HG02571 (cell line): ENCODE results near the gene ATL3.
"Not testable (repeated sequence)": the region's sequence is repeated elsewhere in the genome, so short reads cannot be mapped to it uniquely, and the experiment has no call there.

Source experiments
- ATAC-seq: cut with Tn5 transposase; IDR thresholded peaks from one replicate; pipeline ENCODE4 v1.9.1; 2021; ENCODE audit warnings: mild to moderate bottlenecking, moderate library complexity; ENCODE audit not compliant: unreplicated experiment

ATL3 gene

GRCh38 chr11:63595296-63595695 lies 75.9 kb downstream of the ATL3 start:
- ATAC-seq, result no peak

DNA sequence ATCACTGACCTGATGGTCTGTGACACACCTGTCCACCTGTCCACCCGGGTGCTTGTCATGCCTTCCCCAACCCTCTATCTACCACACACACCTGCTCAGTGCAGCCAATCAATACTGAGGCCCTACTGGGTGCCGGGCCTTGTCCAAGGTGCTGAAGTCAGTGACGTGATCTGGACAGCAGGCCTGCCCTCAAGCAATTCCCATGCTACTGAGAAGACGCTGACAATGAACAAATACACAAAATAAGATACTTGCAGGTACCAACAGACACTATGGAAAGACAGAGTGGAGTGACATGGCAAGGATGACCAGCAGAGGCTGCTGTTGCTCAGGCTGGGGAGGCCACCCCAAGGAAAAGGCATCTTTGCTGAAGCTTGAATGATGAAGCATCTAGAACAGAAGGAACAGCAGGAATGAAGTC lies 78.2 kb downstream of the ATL3 start:
- no peak for ATAC-seq

GRCh38 chr11:63590024-63590788 lies 81.0 kb downstream of the ATL3 start:
- no peak for ATAC-seq

- ATAC-seq, result no peak
Measured at GRCh38 chr11:63589000-63589399, 82.2 kb downstream of the ATL3 start.

- ATAC-seq, result no peak
Measured at GRCh38 chr11:63586451-63587166, 84.6 kb downstream of the ATL3 start.

DNA sequence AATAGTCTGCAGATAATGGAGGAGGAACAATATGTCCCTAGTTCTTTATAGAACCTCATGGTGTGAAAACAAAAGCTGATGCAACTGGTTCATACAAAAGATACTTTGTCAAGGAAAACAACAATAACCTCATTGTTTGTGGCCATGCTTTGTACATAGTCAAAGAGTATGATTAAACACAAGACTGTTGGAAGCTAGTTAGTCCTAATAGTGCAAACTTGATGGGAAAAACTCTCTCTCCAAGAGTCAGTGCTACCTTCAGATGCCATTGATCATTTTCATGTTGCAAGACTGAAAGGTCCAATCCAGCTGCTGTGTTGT lies 87.9 kb downstream of the ATL3 start:
- no peak for ATAC-seq

DNA sequence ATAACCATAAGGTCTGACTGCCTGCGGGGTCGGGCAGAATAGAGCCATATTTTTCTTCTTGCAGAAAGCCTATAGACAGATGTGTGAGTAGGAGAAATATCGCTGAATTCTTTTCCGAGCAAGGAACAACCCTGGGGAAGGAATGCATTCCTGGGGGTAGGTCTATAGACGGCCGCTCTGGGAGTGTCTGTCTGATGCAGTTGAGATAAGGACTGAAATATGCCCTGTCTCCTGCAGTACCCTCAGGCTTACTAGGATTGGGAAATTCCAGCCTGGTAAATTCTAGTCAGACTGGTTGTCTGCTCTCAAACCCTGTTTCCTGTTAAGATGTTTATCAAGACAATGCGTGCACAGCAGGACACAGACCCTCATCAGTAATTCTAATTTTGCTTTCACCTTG lies 90.0 kb downstream of the ATL3 start:
- ATAC-seq, result not testable (repeated sequence)

DNA sequence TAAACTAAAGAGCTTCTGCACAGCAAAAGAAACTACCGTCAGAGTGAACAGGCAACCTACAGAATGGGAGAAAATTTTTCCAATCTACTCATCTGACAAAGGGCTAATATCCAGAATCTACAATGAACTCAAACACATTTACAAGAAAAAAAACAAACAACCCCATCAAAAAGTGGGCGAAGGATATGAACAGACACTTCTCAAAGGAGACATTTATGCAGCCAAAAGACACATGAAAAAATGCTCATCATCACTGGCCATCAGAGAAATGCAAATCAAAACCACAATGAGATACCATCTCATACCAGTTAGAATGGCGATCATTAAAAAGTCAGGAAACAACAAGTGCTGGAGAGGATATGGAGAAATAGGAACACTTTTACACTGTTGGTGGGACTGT lies 92.3 kb downstream of the ATL3 start:
- not testable (repeated sequence) for ATAC-seq

DNA sequence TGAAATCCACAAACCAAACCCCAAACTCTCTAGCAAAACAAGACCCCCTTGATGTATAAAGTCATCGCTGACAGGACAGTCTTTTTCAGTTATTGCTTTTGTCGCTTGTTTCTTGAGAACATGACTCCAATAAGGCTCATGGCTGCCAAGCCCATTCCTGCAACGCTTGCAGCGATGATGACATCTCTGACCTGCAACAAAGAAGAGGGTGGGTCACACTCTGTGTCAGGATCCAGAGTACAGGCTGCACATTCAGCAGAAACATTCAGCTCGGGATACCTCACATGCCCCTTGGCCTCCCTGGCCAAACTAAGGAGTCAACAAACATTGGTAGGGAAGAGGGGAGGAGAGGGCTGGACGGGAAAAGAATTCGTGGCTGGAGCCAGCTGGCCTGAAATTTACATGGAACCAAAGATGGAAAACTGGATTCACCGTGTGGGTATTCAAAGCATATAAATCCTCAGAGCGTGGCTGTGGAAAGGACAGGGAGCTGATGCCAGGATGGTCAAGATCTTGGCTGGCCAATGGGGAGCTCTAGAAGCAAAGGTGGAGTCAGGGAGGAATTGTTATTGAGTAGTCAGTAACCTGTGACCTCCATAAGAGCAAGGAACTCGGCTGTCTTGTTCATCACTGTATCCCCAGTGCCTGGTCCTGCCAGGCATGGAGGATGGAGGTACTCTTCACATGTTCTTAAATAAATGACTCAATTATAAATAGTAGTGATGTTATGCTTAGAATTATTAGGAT lies 96.1 kb downstream of the ATL3 start:
- no peak for ATAC-seq
